GM12872 (cell line): Measurements from ENCODE around the gene FSIP1.

Experiments used
- TF ChIP-seq, protein P1 (sequence below): IDR thresholded peaks from 3 replicates; pipeline ENCODE4 v1.5.1; 2011; ENCODE audit warnings: low read depth, mild to moderate bottlenecking, low read length, moderate library complexity; ENCODE audit not compliant: insufficient read depth

Gene FSIP1

DNA sequence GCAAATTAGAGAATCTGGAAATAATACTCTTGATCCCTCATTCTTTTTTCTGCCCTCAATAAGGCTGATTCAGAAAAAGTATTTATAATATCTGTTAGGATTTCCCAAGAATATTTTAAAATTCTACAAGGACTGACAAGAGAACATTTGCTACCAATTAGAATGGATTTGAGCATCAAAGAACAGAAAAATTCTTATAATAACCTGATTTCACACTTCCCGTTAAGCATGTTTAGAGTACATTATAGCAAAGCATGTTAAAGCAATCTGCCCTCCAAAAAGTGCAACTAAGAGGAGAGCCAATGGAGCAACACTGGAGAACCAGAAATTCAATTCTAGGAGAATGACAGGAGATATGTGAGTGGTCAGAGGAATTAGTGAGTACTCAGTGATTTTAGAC is 144.6 kb downstream of the FSIP1 start:
- TF ChIP-seq, protein P1, sequence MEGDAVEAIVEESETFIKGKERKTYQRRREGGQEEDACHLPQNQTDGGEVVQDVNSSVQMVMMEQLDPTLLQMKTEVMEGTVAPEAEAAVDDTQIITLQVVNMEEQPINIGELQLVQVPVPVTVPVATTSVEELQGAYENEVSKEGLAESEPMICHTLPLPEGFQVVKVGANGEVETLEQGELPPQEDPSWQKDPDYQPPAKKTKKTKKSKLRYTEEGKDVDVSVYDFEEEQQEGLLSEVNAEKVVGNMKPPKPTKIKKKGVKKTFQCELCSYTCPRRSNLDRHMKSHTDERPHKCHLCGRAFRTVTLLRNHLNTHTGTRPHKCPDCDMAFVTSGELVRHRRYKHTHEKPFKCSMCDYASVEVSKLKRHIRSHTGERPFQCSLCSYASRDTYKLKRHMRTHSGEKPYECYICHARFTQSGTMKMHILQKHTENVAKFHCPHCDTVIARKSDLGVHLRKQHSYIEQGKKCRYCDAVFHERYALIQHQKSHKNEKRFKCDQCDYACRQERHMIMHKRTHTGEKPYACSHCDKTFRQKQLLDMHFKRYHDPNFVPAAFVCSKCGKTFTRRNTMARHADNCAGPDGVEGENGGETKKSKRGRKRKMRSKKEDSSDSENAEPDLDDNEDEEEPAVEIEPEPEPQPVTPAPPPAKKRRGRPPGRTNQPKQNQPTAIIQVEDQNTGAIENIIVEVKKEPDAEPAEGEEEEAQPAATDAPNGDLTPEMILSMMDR = no peak

DNA sequence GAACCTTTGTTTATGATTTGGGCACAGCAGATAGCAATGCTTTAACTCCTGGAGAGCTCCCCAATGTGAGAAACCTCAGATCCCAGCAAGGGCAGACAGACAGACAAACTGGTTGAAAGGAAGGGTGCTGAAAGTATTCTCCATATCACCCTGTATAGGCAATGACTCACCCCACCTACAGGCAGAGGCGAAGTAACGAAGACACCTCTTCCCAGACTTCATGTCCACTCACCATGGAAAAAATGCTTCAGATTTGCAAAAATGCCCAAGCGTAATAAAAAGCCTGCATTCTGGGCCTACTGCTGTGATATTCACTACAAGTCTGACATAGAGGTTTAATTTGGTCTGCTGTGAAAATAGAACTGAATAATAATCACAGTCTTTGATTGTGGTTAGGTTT is 151.3 kb downstream of the FSIP1 start:
- TF ChIP-seq, protein P1 = no peak

DNA sequence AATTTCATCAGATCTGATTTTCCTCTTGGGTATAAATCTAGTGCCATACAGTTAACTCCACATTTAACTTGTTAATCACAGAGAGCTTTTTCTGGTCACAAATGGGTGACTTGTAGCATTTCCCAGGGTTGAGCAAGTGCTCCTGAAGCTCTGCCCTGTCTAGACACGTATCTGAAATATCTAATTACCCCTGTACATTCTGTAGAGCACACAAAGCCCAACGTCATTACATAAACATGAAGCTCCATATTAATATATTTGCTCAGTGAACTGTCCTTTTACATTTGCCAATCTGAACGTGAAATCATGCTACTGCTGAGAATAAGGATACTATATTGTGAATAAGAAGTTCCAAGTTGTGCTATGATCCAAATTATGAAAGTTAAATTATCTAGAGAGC is 152.7 kb downstream of the FSIP1 start:
- TF ChIP-seq, protein P1 = no peak

DNA sequence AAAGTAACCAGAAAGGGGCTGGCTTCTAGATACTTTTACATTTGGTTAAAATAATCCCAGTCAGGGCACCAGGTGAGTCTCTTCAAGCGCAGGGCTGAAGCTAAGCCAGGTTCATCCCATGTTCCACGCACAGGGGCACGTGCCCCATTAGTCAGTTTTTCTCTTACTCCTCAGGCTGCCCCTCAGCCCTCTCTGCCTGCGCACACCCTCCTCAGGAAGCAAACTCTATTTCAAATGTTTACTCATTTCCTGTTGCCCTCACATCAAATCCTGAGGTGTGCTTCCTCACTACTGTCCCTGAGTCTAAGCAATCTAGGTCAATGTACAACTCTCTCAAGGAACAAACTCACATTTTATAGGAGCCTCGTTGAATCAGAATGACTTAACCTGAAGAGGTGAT is 153.3 kb downstream of the FSIP1 start:
- TF ChIP-seq, protein P1 = no peak

DNA sequence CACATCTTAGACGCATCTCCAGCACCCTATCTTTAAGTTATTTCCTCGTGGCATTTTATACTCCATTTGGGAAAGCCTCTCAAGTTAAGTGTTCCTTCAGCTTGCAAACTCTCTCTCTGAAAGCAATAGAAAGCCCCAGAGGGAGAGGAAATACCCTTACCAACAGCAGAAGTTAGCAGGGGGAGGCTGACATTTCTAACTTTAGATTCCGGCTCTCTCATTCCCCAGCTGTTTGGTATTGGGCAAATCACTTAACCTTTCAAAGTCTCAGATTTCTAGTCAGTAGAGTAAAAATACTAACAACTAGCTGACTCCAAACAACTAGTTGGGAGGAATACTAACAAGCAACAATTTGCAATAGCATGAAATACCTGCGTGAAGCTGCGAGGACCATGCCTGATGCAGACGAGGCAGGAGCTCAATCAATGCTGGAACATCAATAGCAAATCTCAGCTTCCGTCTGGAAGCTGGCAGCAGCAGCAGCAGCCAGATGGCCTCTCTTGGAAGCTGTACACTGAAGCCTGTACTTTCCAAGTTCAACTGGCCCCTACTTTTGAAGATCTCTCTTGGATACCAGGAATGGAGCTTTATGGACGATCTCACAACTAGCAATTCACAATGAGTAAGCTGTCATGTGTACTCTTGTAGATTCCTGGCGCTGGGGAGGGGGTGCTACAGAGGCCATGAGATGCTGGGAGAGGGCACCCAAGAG is 153.9 kb downstream of the FSIP1 start:
- TF ChIP-seq, protein P1 = no peak

DNA sequence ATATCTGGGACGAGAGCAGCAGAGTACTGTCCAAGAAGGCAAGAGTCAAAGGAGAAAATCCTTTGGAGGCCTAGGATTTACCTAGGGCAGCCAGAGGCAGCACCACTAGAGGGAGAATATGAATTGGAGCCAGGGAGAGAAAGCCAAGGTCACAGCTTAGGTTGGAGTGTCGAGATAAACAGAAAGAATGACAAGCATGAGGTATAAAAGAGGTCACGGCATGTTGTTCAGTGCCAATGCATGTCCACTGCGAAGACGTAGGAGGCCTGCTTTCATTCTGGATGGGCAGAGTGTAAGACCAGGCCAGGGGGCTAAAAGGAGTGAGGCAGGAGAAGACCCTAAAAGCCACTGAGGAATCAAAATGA is 154.5 kb downstream of the FSIP1 start:
- TF ChIP-seq, protein P1 = no peak

DNA sequence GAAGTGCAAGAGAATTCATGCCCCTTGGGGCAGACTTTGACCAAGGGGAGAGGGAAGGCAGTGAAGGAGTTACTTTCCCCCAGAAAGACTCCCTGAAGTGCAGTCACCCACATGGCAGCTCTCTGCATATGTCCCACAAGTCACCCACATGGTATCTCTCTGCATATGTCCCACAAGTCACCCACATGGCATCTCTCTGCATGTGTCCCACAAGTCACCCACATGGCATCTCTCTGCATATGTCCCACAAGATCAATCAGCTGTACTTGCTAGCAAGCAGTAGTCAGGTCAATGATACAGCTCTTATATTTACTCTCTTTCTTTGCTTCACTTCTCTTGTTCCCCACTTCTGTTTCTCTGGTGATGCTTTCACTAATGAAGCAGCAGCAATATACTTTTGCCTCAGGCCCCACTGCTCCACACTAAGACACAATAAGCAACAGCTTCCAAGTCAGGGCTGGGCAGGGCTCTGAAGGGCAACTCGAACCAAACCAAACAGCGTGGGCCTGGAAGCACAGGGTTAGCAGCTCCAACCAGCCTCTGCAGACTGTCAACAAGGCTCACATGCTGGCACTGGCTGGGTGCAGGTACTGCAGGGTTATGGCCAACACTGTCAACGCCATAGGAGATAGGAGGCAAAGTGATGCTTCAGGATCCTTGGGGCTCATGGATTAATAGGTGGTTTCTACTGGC is 155.0 kb downstream of the FSIP1 start:
- TF ChIP-seq, protein P1 = no peak
